ENCODE measurements around the gene KEAP1. TPM values are rescaled to one million over a fixed set of nuclear protein-coding genes. Genes with fewer than 3 reads are reported as not detected.

KEAP1 gene
- polyA plus RNA-seq, 1 donor from 2014 or later, result 39.0 TPM

GRCh38 chr19:10501971-10502523 lies 1.1 kb downstream of the KEAP1 start:
- H3K4me3 ChIP-seq (ENCODE audit: low read length), result peak overlapping the region; percentile 95
- H3K79me2 ChIP-seq (replicated peaks; ENCODE audit: insufficient read depth, low read length), result peaks cover 9% of the 10 kb centered on the region
- peak overlapping the region; percentile 58 for H3K27ac ChIP-seq (ENCODE audit: low read length)
- H3F3A ChIP-seq (ENCODE audit: insufficient read depth, low read length, poor library complexity, severe bottlenecking), result no peaks in the 10 kb centered on the region
- TF ChIP-seq RAD21 (conservative IDR thresholded peaks at IDR 0.05) (no peak), EP300 (conservative IDR thresholded peaks at IDR 0.05; ENCODE audit: poor library complexity, severe bottlenecking) (no peak), TAF1 (IDR thresholded peaks at IDR 0.05; ENCODE audit: low read depth) (no peak), SMC3 (conservative IDR thresholded peaks at IDR 0.05; ENCODE audit: poor library complexity) (no peak), CTCF (IDR thresholded peaks at IDR 0.05; ENCODE audit: poor library complexity, severe bottlenecking) (no peak), MXI1 (conservative IDR thresholded peaks at IDR 0.05; ENCODE audit: poor library complexity, severe bottlenecking) (no peak), EZH2 (IDR thresholded peaks at IDR 0.05; ENCODE audit: borderline replicate concordance, insufficient read depth, low read length, poor library complexity, severe bottlenecking) (no peak), REST (IDR thresholded peaks at IDR 0.05; ENCODE audit: borderline replicate concordance) (no peak), POLR2AphosphoS5 (IDR thresholded peaks at IDR 0.05) (no peak)
- H3K27me3 ChIP-seq (ENCODE audit: insufficient read depth, low read depth, low read length), result no peaks in the 10 kb centered on the region
- peak overlapping the region; percentile 82 for H3K4me2 ChIP-seq (ENCODE audit: low read length)
- H3K9ac ChIP-seq (ENCODE audit: low read length), result peak overlapping the region; percentile 87
- H3K9me3 ChIP-seq (ENCODE audit: low read length), result no peaks in the 10 kb centered on the region
- peak overlapping the region; percentile 93 for H2AFZ ChIP-seq (ENCODE audit: low read depth, low read length)
- H3K9me2 ChIP-seq (ENCODE audit: insufficient read depth, low read length), result no peaks in the 10 kb centered on the region
- no peaks in the 10 kb centered on the region for H3K36me3 ChIP-seq (ENCODE audit: insufficient read depth, low read length)
- H4K20me1 ChIP-seq (ENCODE audit: insufficient read depth), result no peaks in the 10 kb centered on the region

GRCh38 chr19:10500247-10500592 lies 2.9 kb downstream of the KEAP1 start:
- no peak overlapping the region for H3K9ac ChIP-seq (ENCODE audit: low read length)
- no peaks in the 10 kb centered on the region for H4K20me1 ChIP-seq (ENCODE audit: insufficient read depth)
- H3K9me3 ChIP-seq (ENCODE audit: low read length), result no peaks in the 10 kb centered on the region
- peaks cover 9% of the 10 kb centered on the region for H3K79me2 ChIP-seq (replicated peaks; ENCODE audit: insufficient read depth, low read length)
- no peaks in the 10 kb centered on the region for H3K36me3 ChIP-seq (ENCODE audit: insufficient read depth, low read length)
- no peak for TF ChIP-seq RAD21 (conservative IDR thresholded peaks at IDR 0.05)
- TF ChIP-seq REST (IDR thresholded peaks at IDR 0.05; ENCODE audit: borderline replicate concordance), result no peak
- TF ChIP-seq SMC3 (conservative IDR thresholded peaks at IDR 0.05; ENCODE audit: poor library complexity), result no peak
- no peak for TF ChIP-seq POLR2AphosphoS5 (IDR thresholded peaks at IDR 0.05)
- TF ChIP-seq CTCF (IDR thresholded peaks at IDR 0.05; ENCODE audit: poor library complexity, severe bottlenecking), result no peak
- no peak for TF ChIP-seq TAF1 (IDR thresholded peaks at IDR 0.05; ENCODE audit: low read depth)
- H2AFZ ChIP-seq (ENCODE audit: low read depth, low read length), result no peak overlapping the region
- no peak overlapping the region for H3K27ac ChIP-seq (ENCODE audit: low read length)
- H3F3A ChIP-seq (ENCODE audit: insufficient read depth, low read length, poor library complexity, severe bottlenecking), result no peaks in the 10 kb centered on the region
- no peaks in the 10 kb centered on the region for H3K9me2 ChIP-seq (ENCODE audit: insufficient read depth, low read length)
- H3K4me3 ChIP-seq (ENCODE audit: low read length), result no peak overlapping the region
- H3K4me2 ChIP-seq (ENCODE audit: low read length), result no peak overlapping the region
- H3K27me3 ChIP-seq (ENCODE audit: insufficient read depth, low read depth, low read length), result no peaks in the 10 kb centered on the region

Measured in neural cell (in vitro differentiated cells).